Loucy (cell line): Measurements from ENCODE around the gene TYRO3.

ENCODE experiments used
- EZH2phosphoT487 ChIP-seq: fragments of 200-600 bp; IDR thresholded peaks from 2 replicates; pipeline ENCODE4 v1.6.1; 2018; ENCODE audit warnings: antibody characterized with exemption, mild to moderate bottlenecking, moderate library complexity, borderline replicate concordance
- TF ChIP-seq, protein P1 (sequence below): fragments of 200-600 bp; sonication (generic); conservative IDR thresholded peaks from 2 replicates; pipeline ENCODE4 v1.5.1; 2014; ENCODE audit warnings: mild to moderate bottlenecking, antibody characterized with exemption, low read length

DNA sequence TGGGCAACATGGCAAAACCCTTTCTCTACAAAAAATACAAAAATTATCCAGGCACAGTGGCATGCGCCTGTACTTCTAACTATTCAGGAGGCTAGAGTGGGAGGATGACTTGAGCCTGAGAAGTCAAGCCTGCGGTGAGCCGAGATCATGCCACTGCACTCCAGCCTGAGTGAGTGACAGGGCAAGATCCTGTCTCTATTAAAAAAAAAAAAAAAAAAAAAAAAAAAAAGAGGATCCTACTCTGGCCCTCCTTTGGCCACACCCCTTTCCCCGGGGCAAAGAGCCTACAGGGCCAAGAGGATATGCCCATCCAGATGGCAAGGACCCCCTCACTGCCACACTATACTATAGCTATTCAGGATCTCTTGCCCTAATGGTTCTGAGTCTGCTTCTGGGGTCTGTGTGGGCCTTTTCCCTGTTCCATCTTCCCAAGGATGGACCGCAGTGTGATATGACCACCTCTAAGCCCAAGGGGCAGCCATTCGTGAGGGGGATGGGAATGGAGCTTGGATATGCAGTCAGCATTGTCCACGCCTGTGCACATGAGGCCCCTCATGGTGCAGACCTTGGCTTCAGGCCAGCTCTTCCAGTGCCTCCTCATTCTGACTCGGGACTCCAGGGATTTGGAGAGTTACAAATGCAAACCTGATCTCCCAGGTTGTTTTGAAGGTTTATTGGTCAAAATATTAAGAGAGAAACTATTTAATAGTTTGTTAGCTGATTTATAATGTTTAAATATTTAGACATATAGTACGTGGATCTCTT, 7.3 kb downstream of the TYRO3 start:
- TF ChIP-seq, protein P1, sequence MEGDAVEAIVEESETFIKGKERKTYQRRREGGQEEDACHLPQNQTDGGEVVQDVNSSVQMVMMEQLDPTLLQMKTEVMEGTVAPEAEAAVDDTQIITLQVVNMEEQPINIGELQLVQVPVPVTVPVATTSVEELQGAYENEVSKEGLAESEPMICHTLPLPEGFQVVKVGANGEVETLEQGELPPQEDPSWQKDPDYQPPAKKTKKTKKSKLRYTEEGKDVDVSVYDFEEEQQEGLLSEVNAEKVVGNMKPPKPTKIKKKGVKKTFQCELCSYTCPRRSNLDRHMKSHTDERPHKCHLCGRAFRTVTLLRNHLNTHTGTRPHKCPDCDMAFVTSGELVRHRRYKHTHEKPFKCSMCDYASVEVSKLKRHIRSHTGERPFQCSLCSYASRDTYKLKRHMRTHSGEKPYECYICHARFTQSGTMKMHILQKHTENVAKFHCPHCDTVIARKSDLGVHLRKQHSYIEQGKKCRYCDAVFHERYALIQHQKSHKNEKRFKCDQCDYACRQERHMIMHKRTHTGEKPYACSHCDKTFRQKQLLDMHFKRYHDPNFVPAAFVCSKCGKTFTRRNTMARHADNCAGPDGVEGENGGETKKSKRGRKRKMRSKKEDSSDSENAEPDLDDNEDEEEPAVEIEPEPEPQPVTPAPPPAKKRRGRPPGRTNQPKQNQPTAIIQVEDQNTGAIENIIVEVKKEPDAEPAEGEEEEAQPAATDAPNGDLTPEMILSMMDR, result no peak
- no peak for TF ChIP-seq EZH2phosphoT487
